Calu3 (cell line): ENCODE results near the gene CCDC150. TPM values are rescaled to one million over a fixed set of nuclear protein-coding genes. Genes with fewer than 3 reads are reported as not detected.
A peak's percentile ranks its signal among the peaks of the same experiment; 100 is the strongest.

Experiments used
- BruUV-seq: library from RNA; stranded (reverse); fragments of 400-500 nt; replicated peaks from 2 replicates; lab custom pipeline; 2021; lab: Mats Ljungman, UMichigan
- CTCF ChIA-PET: fragments of 300-600 bp; sonication (Branson Sonifier 250); formaldehyde crosslinking; loops from one replicate; lab custom pipeline; 2022; ENCODE audit warnings: antibody characterized with exemption; lab: Charles Lee
- DNase-seq: peaks from one replicate; pipeline ENCODE4 v3.0.0; 2022
- H3K27ac Mint-ChIP-seq: one replicate; pipeline ENCODE4 v1.8.0; 2022; ENCODE audit warnings: mixed read lengths; ENCODE audit not compliant: unreplicated experiment
- H3K27me3 Mint-ChIP-seq: one replicate; pipeline ENCODE4 v1.8.0; 2022; ENCODE audit warnings: mixed read lengths; ENCODE audit not compliant: unreplicated experiment
- H3K36me3 Mint-ChIP-seq: one replicate; pipeline ENCODE4 v1.8.0; 2022; ENCODE audit warnings: mild to moderate bottlenecking, moderate library complexity, mixed read lengths; ENCODE audit not compliant: insufficient read depth, unreplicated experiment
- H3K4me1 Mint-ChIP-seq: one replicate; pipeline ENCODE4 v1.8.0; 2022; ENCODE audit warnings: mild to moderate bottlenecking, low read depth, mixed read lengths; ENCODE audit not compliant: unreplicated experiment
- H3K4me3 Mint-ChIP-seq: one replicate; pipeline ENCODE4 v1.8.0; 2022; ENCODE audit warnings: mild to moderate bottlenecking, low read depth, moderate library complexity, mixed read lengths; ENCODE audit not compliant: unreplicated experiment
- H3K9me3 Mint-ChIP-seq: one replicate; pipeline ENCODE4 v1.8.0; 2022; ENCODE audit warnings: low read depth, mixed read lengths; ENCODE audit not compliant: unreplicated experiment
- intact Hi-C: fragments of 100-400 bp; cut with micrococcal nuclease; formaldehyde crosslinking; loops from one replicate; pipeline ENCODE4 v1.10.0; 2022; ENCODE audit not compliant: unreplicated experiment
- total RNA-seq: library from RNA; stranded (reverse); gene quantifications from 2 replicates; pipeline ENCODE4 v1.2.3, GENCODE V29; 2022
- TF ChIP-seq, protein P1 (sequence below): fragments of 200-600 bp; IDR thresholded peaks from one replicate; pipeline ENCODE4 v1.8.0; 2022; ENCODE audit warnings: antibody characterized with exemption; ENCODE audit not compliant: unreplicated experiment

Gene CCDC150
- total RNA-seq, 1 experiment from 2014 or later: 21.7 TPM

- no peak overlapping the region for H3K27ac Mint-ChIP-seq
- TF ChIP-seq, protein P1, sequence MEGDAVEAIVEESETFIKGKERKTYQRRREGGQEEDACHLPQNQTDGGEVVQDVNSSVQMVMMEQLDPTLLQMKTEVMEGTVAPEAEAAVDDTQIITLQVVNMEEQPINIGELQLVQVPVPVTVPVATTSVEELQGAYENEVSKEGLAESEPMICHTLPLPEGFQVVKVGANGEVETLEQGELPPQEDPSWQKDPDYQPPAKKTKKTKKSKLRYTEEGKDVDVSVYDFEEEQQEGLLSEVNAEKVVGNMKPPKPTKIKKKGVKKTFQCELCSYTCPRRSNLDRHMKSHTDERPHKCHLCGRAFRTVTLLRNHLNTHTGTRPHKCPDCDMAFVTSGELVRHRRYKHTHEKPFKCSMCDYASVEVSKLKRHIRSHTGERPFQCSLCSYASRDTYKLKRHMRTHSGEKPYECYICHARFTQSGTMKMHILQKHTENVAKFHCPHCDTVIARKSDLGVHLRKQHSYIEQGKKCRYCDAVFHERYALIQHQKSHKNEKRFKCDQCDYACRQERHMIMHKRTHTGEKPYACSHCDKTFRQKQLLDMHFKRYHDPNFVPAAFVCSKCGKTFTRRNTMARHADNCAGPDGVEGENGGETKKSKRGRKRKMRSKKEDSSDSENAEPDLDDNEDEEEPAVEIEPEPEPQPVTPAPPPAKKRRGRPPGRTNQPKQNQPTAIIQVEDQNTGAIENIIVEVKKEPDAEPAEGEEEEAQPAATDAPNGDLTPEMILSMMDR: no peak
- H3K9me3 Mint-ChIP-seq: peaks cover under 1% of the 10 kb centered on the region
- no peak overlapping the region for H3K4me3 Mint-ChIP-seq
- H3K4me1 Mint-ChIP-seq: no peaks in the 10 kb centered on the region
- no peak for DNase-seq
- H3K27me3 Mint-ChIP-seq: no peaks in the 10 kb centered on the region
- H3K36me3 Mint-ChIP-seq: no peaks in the 10 kb centered on the region
- intact Hi-C loops: no loop called here
- no TSS peak for BruUV-seq
- CTCF ChIA-PET: no interaction called here
Measured at GRCh38 chr2:196748123-196748522, 108.6 kb downstream of the CCDC150 start.

- no peak overlapping the region for H3K4me3 Mint-ChIP-seq
- H3K36me3 Mint-ChIP-seq: no peaks in the 10 kb centered on the region
- DNase-seq: no peak
- intact Hi-C loops: loop anchor here (10.0 kb wide), 3 partner anchors 166 to 456 kb away; no protein-coding TSS in a partner anchor
- CTCF ChIA-PET: interaction anchor here (0.6 to 1.5 kb wide), 2 partner anchors 21 to 812 kb away, joined by 3 to 4 read pairs; no protein-coding TSS in a partner anchor
- H3K27ac Mint-ChIP-seq: no peak overlapping the region
- BruUV-seq: no TSS peak
- peaks cover 13% of the 10 kb centered on the region for H3K9me3 Mint-ChIP-seq
- no peaks in the 10 kb centered on the region for H3K4me1 Mint-ChIP-seq
- TF ChIP-seq, protein P1: no peak
- H3K27me3 Mint-ChIP-seq: no peaks in the 10 kb centered on the region
Measured at GRCh38 chr2:196750291-196750923, 110.9 kb downstream of the CCDC150 start.

- Mint-ChIP-seq H3K4me1 (no peaks in the 10 kb centered on the region), H3K9me3 (peaks cover 20% of the 10 kb centered on the region), H3K4me3 (no peak overlapping the region), H3K36me3 (no peaks in the 10 kb centered on the region), H3K27me3 (no peaks in the 10 kb centered on the region), H3K27ac (no peak overlapping the region)
- intact Hi-C loops: loop anchor here (10.0 kb wide), 3 partner anchors 166 to 456 kb away; no protein-coding TSS in a partner anchor
- TF ChIP-seq, protein P1: peak; percentile 74
- DNase-seq: peak; percentile 58
- no TSS peak for BruUV-seq
- CTCF ChIA-PET: interaction anchor here (0.7 to 1.5 kb wide), 2 partner anchors 9 to 21 kb away, joined by 4 to 6 read pairs; no protein-coding TSS in a partner anchor
Measured at GRCh38 chr2:196750977-196751631, 111.6 kb downstream of the CCDC150 start.

- H3K36me3 Mint-ChIP-seq: peaks cover 11% of the 10 kb centered on the region
- BruUV-seq: no TSS peak
- no peak for DNase-seq
- peaks cover 25% of the 10 kb centered on the region for H3K9me3 Mint-ChIP-seq
- intact Hi-C loops: loop anchor here (10.0 kb wide), 3 partner anchors 174 to 464 kb away; no protein-coding TSS in a partner anchor
- H3K4me3 Mint-ChIP-seq: no peak overlapping the region
- H3K4me1 Mint-ChIP-seq: no peaks in the 10 kb centered on the region
- TF ChIP-seq, protein P1: no peak
- no peaks in the 10 kb centered on the region for H3K27me3 Mint-ChIP-seq
- CTCF ChIA-PET: no interaction called here
- H3K27ac Mint-ChIP-seq: no peak overlapping the region
Measured at GRCh38 chr2:196758474-196759377, 119.2 kb downstream of the CCDC150 start.
